Immature natural killer cell (primary cell): ENCODE results near the gene KRT2. TPM values are rescaled to one million over a fixed set of nuclear protein-coding genes. Genes with fewer than 3 reads are reported as not detected.

ENCODE experiments used
- DNase-seq, 3 donors: peaks; one replicate each; pipeline ENCODE4 v3.0.0; 2022; ENCODE audit warnings: mixed read lengths in 1 of 3
- H3K27ac Mint-ChIP-seq, 6 donors: one replicate each; pipeline ENCODE4 v1.8.0; 2020; ENCODE audit warnings: mixed read lengths in 6 of 6, mild to moderate bottlenecking in 5 of 6, inconsistent platforms in 4 of 6, moderate library complexity in 3 of 6
- H3K27me3 Mint-ChIP-seq, 3 donors: one replicate each; pipeline ENCODE4 v1.8.0; 2020 to 2021; ENCODE audit warnings: low read depth in 3 of 3, mild to moderate bottlenecking in 3 of 3, mixed read lengths in 3 of 3, moderate library complexity in 3 of 3, inconsistent platforms in 1 of 3
- H3K36me3 Mint-ChIP-seq, 3 donors: one replicate each; pipeline ENCODE4 v1.8.0; 2020; ENCODE audit warnings: mixed read lengths in 3 of 3, inconsistent platforms in 2 of 3, mild to moderate bottlenecking in 2 of 3
- H3K4me1 Mint-ChIP-seq, 2 donors: one replicate each; pipeline ENCODE4 v1.8.0; 2020; ENCODE audit warnings: inconsistent platforms in 2 of 2, mild to moderate bottlenecking in 2 of 2, mixed read lengths in 2 of 2, moderate library complexity in 1 of 2
- H3K4me3 Mint-ChIP-seq, 5 donors: one replicate each; pipeline ENCODE4 v1.8.0; 2020; ENCODE audit warnings: mild to moderate bottlenecking in 5 of 5, mixed read lengths in 5 of 5, inconsistent platforms in 3 of 5, moderate library complexity in 3 of 5
- H3K9me3 Mint-ChIP-seq, 6 donors: one replicate each; pipeline ENCODE4 v1.8.0; 2020; ENCODE audit warnings: mild to moderate bottlenecking in 6 of 6, mixed read lengths in 6 of 6, inconsistent platforms in 4 of 6, moderate library complexity in 3 of 6
- polyA plus RNA-seq, 3 donors: library from polyadenylated mRNA; unstranded; fragments of 300-500 nt; fragmentation: Illumina TruSeq; gene quantifications; one replicate each; pipeline ENCODE4 v1.2.3, GENCODE V29; 2021

The KRT2 gene
- polyA plus RNA-seq, result 1 to 10 TPM in 1 of 3 donors, under 1 TPM in 2; 0.51 to 1.3 (median 0.61) TPM

- Mint-ChIP-seq H3K27me3 (peaks cover 3 to 7% (median 4%) of the 10 kb centered on the region in 3 donors), H3K4me1 (peaks cover 27 to 45% of the 10 kb centered on the region in 2 donors), H3K9me3 (no peaks in the 10 kb centered on the region), H3K4me3 (no peak within 1 kb of the TSS), H3K27ac (peak within 1 kb of the TSS in 4 of 6 donors; percentile 10 to 43 (median 36)), H3K36me3 (peaks cover 0 to 15% (median 0%) of the 10 kb centered on the region in 3 donors)
- DNase-seq, result no peak
These were observed at the start of gene KRT2 for GRCh38 chr12:52651726-52652261. KRT2 (minus strand) TSS chr12:52652211; CDS start chr12:52652142, 69 bp downstream.

GRCh38 chr12:52701281-52701680 is 49.3 kb upstream of the KRT2 start:
- H3K36me3 Mint-ChIP-seq, result no peaks in the 10 kb centered on the region
- H3K4me1 Mint-ChIP-seq, result peaks cover 11 to 14% of the 10 kb centered on the region in 2 donors
- no peak for DNase-seq
- H3K27me3 Mint-ChIP-seq, result peaks cover 5 to 13% (median 7%) of the 10 kb centered on the region in 3 donors
- H3K4me3 Mint-ChIP-seq, result no peak overlapping the region
- no peaks in the 10 kb centered on the region for H3K9me3 Mint-ChIP-seq
- H3K27ac Mint-ChIP-seq, result no peak overlapping the region

- Mint-ChIP-seq H3K27me3 (peaks cover 5 to 13% (median 9%) of the 10 kb centered on the region in 3 donors), H3K27ac (peak overlapping the region in 2 of 6 donors; percentile 26 to 65), H3K9me3 (no peaks in the 10 kb centered on the region), H3K4me1 (peaks cover 11 to 14% of the 10 kb centered on the region in 2 donors), H3K4me3 (no peak overlapping the region), H3K36me3 (no peaks in the 10 kb centered on the region)
- DNase-seq, result no peak
These were observed 47.9 kb upstream of the KRT2 start for GRCh38 chr12:52699960-52700359.

GRCh38 chr12:52699373-52699772 is 47.4 kb upstream of the KRT2 start:
- Mint-ChIP-seq H3K27me3 (peaks cover 5 to 13% (median 9%) of the 10 kb centered on the region in 3 donors), H3K27ac (peak overlapping the region in 2 of 6 donors; percentile 8 to 65), H3K4me1 (peaks cover 11 to 14% of the 10 kb centered on the region in 2 donors), H3K4me3 (no peak overlapping the region), H3K36me3 (no peaks in the 10 kb centered on the region), H3K9me3 (no peaks in the 10 kb centered on the region)
- no peak for DNase-seq

- no peaks in the 10 kb centered on the region for H3K36me3 Mint-ChIP-seq
- no peaks in the 10 kb centered on the region for H3K9me3 Mint-ChIP-seq
- H3K27ac Mint-ChIP-seq, result no peak overlapping the region
- H3K27me3 Mint-ChIP-seq, result peaks cover 8 to 13% (median 9%) of the 10 kb centered on the region in 3 donors
- DNase-seq, result no peak
- H3K4me1 Mint-ChIP-seq, result peaks cover 8% of the 10 kb centered on the region in 2 donors
- H3K4me3 Mint-ChIP-seq, result no peak overlapping the region
These were observed 46.8 kb upstream of the KRT2 start for GRCh38 chr12:52698651-52699340.

- no peak for DNase-seq
- no peaks in the 10 kb centered on the region for H3K9me3 Mint-ChIP-seq
- peaks cover 5 to 11% (median 9%) of the 10 kb centered on the region in 3 donors for H3K27me3 Mint-ChIP-seq
- H3K36me3 Mint-ChIP-seq, result no peaks in the 10 kb centered on the region
- H3K4me3 Mint-ChIP-seq, result no peak overlapping the region
- H3K4me1 Mint-ChIP-seq, result no peaks in the 10 kb centered on the region
- H3K27ac Mint-ChIP-seq, result no peak overlapping the region
These were observed 45.1 kb upstream of the KRT2 start for GRCh38 chr12:52697058-52697582.

GRCh38 chr12:52696588-52696987 is 44.6 kb upstream of the KRT2 start:
- DNase-seq, result no peak
- H3K27ac Mint-ChIP-seq, result no peak overlapping the region
- no peak overlapping the region for H3K4me3 Mint-ChIP-seq
- H3K9me3 Mint-ChIP-seq, result no peaks in the 10 kb centered on the region
- H3K36me3 Mint-ChIP-seq, result no peaks in the 10 kb centered on the region
- H3K4me1 Mint-ChIP-seq, result peaks cover 2 to 3% of the 10 kb centered on the region in 2 donors
- H3K27me3 Mint-ChIP-seq, result peaks cover 8 to 11% (median 10%) of the 10 kb centered on the region in 3 donors

GRCh38 chr12:52695039-52695438 is 43.0 kb upstream of the KRT2 start:
- Mint-ChIP-seq H3K27ac (peak overlapping the region in 2 of 6 donors; percentile 31 to 54), H3K36me3 (no peaks in the 10 kb centered on the region), H3K9me3 (no peaks in the 10 kb centered on the region), H3K4me1 (peaks cover 17 to 18% of the 10 kb centered on the region in 2 donors), H3K27me3 (peaks cover 6 to 13% (median 10%) of the 10 kb centered on the region in 3 donors), H3K4me3 (no peak overlapping the region)
- DNase-seq, result no peak

- Mint-ChIP-seq H3K27me3 (peaks cover 4 to 15% (median 10%) of the 10 kb centered on the region in 3 donors), H3K4me1 (peaks cover 17 to 27% of the 10 kb centered on the region in 2 donors), H3K9me3 (no peaks in the 10 kb centered on the region), H3K27ac (no peak overlapping the region), H3K36me3 (no peaks in the 10 kb centered on the region), H3K4me3 (no peak overlapping the region)
- DNase-seq, result no peak
These were observed 42.1 kb upstream of the KRT2 start for GRCh38 chr12:52694151-52694550.

- H3K9me3 Mint-ChIP-seq, result no peaks in the 10 kb centered on the region
- no peak for DNase-seq
- H3K27ac Mint-ChIP-seq, result peak overlapping the region in 1 of 6 donors; percentile 12
- peak overlapping the region in 2 of 5 donors; percentile 5 to 49 for H3K4me3 Mint-ChIP-seq
- peaks cover 6 to 15% (median 10%) of the 10 kb centered on the region in 3 donors for H3K27me3 Mint-ChIP-seq
- H3K4me1 Mint-ChIP-seq, result peaks cover 23 to 28% of the 10 kb centered on the region in 2 donors
- H3K36me3 Mint-ChIP-seq, result no peaks in the 10 kb centered on the region
These were observed 41.2 kb upstream of the KRT2 start for GRCh38 chr12:52693261-52693660.

- no peaks in the 10 kb centered on the region for H3K9me3 Mint-ChIP-seq
- H3K4me1 Mint-ChIP-seq, result peaks cover 33 to 38% of the 10 kb centered on the region in 2 donors
- peaks cover 5 to 15% (median 10%) of the 10 kb centered on the region in 3 donors for H3K27me3 Mint-ChIP-seq
- no peak overlapping the region for H3K27ac Mint-ChIP-seq
- no peaks in the 10 kb centered on the region for H3K36me3 Mint-ChIP-seq
- no peak for DNase-seq
- peak overlapping the region in 4 of 5 donors; percentile 4 to 55 (median 40) for H3K4me3 Mint-ChIP-seq
These were observed 40.2 kb upstream of the KRT2 start for GRCh38 chr12:52692254-52692653.

- no peaks in the 10 kb centered on the region for H3K9me3 Mint-ChIP-seq
- peak overlapping the region; percentile 55 to 92 (median 83) for H3K4me3 Mint-ChIP-seq
- no peak for DNase-seq
- peaks cover 5 to 15% (median 10%) of the 10 kb centered on the region in 3 donors for H3K27me3 Mint-ChIP-seq
- H3K4me1 Mint-ChIP-seq, result peaks cover 38 to 42% of the 10 kb centered on the region in 2 donors
- H3K36me3 Mint-ChIP-seq, result no peaks in the 10 kb centered on the region
- peak overlapping the region in 5 of 6 donors; percentile 15 to 80 (median 76) for H3K27ac Mint-ChIP-seq
These were observed 39.8 kb upstream of the KRT2 start for GRCh38 chr12:52691841-52692150.

GRCh38 chr12:52691076-52691840 is 39.2 kb upstream of the KRT2 start:
- Mint-ChIP-seq H3K27ac (peak overlapping the region in 5 of 6 donors; percentile 57 to 91 (median 76)), H3K4me1 (peaks cover 40 to 46% of the 10 kb centered on the region in 2 donors)

More at GRCh38 chr12:52691076-52691840, 39.2 kb upstream of the KRT2 start:
- H3K4me3 Mint-ChIP-seq, result peak overlapping the region; percentile 82 to 92 (median 83)
- H3K27me3 Mint-ChIP-seq, result peaks cover 5 to 18% (median 10%) of the 10 kb centered on the region in 3 donors
- peak; percentile 59 to 64 (median 63) for DNase-seq
- no peaks in the 10 kb centered on the region for H3K9me3 Mint-ChIP-seq
- no peaks in the 10 kb centered on the region for H3K36me3 Mint-ChIP-seq
